Choroid plexus epithelial cell (primary cell): ENCODE data around the gene PITPNB.
A peak's percentile ranks its signal among the peaks of the same experiment; 100 is the strongest.

Experiments used
- DNase-seq: peaks from one replicate; pipeline ENCODE4 v3.0.0-alpha.2; 2010; ENCODE audit warnings: low read depth
- H3K4me3 ChIP-seq: 2 replicates; pipeline ENCODE4 v1.5.1; 2011; ENCODE audit warnings: low read depth, mild to moderate bottlenecking, control low read depth, low read length, moderate library complexity
- CTCF ChIP-seq: conservative IDR thresholded peaks from 2 replicates; pipeline ENCODE4 v1.5.1; 2011; ENCODE audit warnings: low read depth, mild to moderate bottlenecking, control low read depth, inconsistent platforms, low read length, moderate library complexity

PITPNB gene

GRCh38 chr22:27919942-27920755, 1.1 kb upstream of the PITPNB start:
- peak; percentile 15 for TF ChIP-seq CTCF
- H3K4me3 ChIP-seq: peak overlapping the region; percentile 64
- DNase-seq: peak; percentile 73

GRCh38 chr22:27918341-27919221, 475 bp downstream of the PITPNB start:
- DNase-seq: peak; percentile 53
- peak overlapping the region; percentile 82 for H3K4me3 ChIP-seq
- no peak for TF ChIP-seq CTCF

- H3K4me3 ChIP-seq: no peak overlapping the region
- TF ChIP-seq CTCF: no peak
- DNase-seq: no peak
Measured at GRCh38 chr22:27915986-27916385, 3.1 kb downstream of the PITPNB start.

GRCh38 chr22:27913162-27913741, 5.8 kb downstream of the PITPNB start:
- peak; percentile 27 for DNase-seq
- no peak overlapping the region for H3K4me3 ChIP-seq
- no peak for TF ChIP-seq CTCF

- no peak for TF ChIP-seq CTCF
- H3K4me3 ChIP-seq: no peak overlapping the region
- DNase-seq: no peak
Measured at GRCh38 chr22:27912101-27912500, 7.0 kb downstream of the PITPNB start.

- DNase-seq: no peak
- H3K4me3 ChIP-seq: no peak overlapping the region
- TF ChIP-seq CTCF: no peak
Measured at GRCh38 chr22:27911330-27911729, 7.7 kb downstream of the PITPNB start.
